Neuron (in vitro differentiated cells): Measurements from ENCODE around the gene S100A14.
A peak's percentile ranks its signal among the peaks of the same experiment; 100 is the strongest.

Experiments used
- H2AFZ ChIP-seq: one replicate; pipeline ENCODE4 v1.6.1; 2013; ENCODE audit warnings: low read depth, mild to moderate bottlenecking, inconsistent platforms, low read length, moderate library complexity
- H3K27me3 ChIP-seq: one replicate; pipeline ENCODE4 v1.6.1; 2013; ENCODE audit warnings: low read length; ENCODE audit not compliant: insufficient read depth
- H3K36me3 ChIP-seq: one replicate; pipeline ENCODE4 v1.6.1; 2013; ENCODE audit warnings: low read length; ENCODE audit not compliant: insufficient read depth
- H3K4me1 ChIP-seq: one replicate; pipeline ENCODE4 v1.6.1; 2013; ENCODE audit warnings: low read length; ENCODE audit not compliant: insufficient read depth
- H3K4me3 ChIP-seq: 2 replicates; pipeline ENCODE4 v1.5.1; 2013; ENCODE audit warnings: mild to moderate bottlenecking, low read length, moderate library complexity
- H3K9me3 ChIP-seq: one replicate; pipeline ENCODE4 v1.6.1; 2013; ENCODE audit warnings: low read length

S100A14 gene

GRCh38 chr1:153619171-153619570 is 3.0 kb upstream of the S100A14 start:
- Histone ChIP-seq H3K4me1 (no peaks in the 10 kb centered on the region), H2AFZ (no peak overlapping the region), H3K27me3 (no peaks in the 10 kb centered on the region), H3K4me3 (no peak overlapping the region), H3K36me3 (peaks cover 12% of the 10 kb centered on the region), H3K9me3 (peaks cover 8% of the 10 kb centered on the region)

DNA sequence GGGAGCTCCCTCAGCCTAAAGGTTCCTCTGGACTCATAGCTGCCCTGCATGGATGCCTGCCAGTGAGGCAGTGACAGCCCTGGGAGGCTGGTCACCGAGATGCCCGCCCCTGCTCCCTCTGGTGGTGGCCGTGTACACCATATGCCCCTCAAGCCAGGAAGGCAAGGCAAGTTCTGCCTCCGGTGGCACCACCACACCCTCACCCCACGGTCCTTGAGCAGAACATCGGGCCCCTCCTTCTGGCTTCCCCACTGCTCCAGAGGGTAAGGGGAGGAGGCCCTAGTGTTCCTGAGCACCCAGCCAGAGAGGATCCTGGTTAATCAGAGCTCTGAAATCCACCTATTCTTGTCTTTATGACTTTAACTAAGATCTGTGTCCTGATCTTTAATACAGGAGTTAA is 1.5 kb upstream of the S100A14 start:
- peaks cover 12% of the 10 kb centered on the region for H3K36me3 ChIP-seq
- H3K4me3 ChIP-seq = no peak overlapping the region
- no peaks in the 10 kb centered on the region for H3K27me3 ChIP-seq
- H3K4me1 ChIP-seq = peaks cover 2% of the 10 kb centered on the region
- peaks cover 8% of the 10 kb centered on the region for H3K9me3 ChIP-seq
- no peak overlapping the region for H2AFZ ChIP-seq

DNA sequence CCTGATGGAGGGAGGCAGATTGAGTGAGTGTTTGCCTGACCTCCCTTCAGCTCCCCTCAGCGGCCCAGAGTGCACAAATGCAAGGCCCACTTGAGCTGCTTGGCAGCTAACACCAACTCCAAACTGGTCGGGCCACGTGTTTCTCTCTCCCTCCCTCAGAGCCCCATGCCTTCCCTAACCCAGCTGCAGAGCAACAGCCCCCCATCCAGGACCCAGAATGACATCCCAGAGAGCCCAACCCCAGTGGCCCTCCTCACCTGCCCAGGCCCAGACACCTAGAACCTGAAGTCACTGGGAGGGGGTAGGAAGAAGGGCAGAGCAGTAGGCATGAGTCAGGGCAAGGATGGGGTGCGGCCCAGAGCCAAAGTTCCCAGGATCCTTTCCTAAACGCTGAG is 789 bp upstream of the S100A14 start:
- H3K27me3 ChIP-seq = no peaks in the 10 kb centered on the region
- H3K4me1 ChIP-seq = peaks cover 8% of the 10 kb centered on the region
- no peak overlapping the region for H2AFZ ChIP-seq
- H3K36me3 ChIP-seq = peaks cover 12% of the 10 kb centered on the region
- H3K9me3 ChIP-seq = peaks cover 8% of the 10 kb centered on the region
- no peak overlapping the region for H3K4me3 ChIP-seq

DNA sequence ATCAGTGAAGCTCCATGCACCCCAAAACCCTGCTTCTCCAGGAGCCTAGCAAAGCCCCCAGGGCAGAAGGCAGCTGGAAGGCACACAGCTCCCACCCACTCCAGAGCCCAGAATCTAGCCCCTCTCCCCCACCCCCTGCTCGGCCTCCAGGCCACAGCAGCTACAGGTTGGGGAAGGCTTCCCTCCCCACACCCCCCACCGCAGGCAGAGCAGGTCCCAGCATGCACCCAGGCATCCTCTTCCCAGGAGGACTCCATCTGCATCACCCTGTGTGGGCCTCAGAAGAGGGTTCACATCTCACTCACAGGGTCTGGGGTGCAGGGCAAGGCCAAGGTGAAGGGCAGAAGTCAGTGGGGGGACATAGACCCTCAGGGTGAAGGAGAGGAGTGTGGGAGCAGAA is 719 bp downstream of the S100A14 start:
- Histone ChIP-seq H3K4me1 (peaks cover 11% of the 10 kb centered on the region), H2AFZ (no peak overlapping the region), H3K27me3 (no peaks in the 10 kb centered on the region), H3K36me3 (peaks cover 9% of the 10 kb centered on the region), H3K4me3 (no peak overlapping the region), H3K9me3 (peaks cover 4% of the 10 kb centered on the region)

GRCh38 chr1:153614906-153615305 is 1.2 kb downstream of the S100A14 start:
- no peaks in the 10 kb centered on the region for H3K27me3 ChIP-seq
- H3K36me3 ChIP-seq = peaks cover 8% of the 10 kb centered on the region
- H3K9me3 ChIP-seq = peaks cover 4% of the 10 kb centered on the region
- H3K4me1 ChIP-seq = peaks cover 11% of the 10 kb centered on the region
- H3K4me3 ChIP-seq = no peak overlapping the region
- H2AFZ ChIP-seq = no peak overlapping the region

DNA sequence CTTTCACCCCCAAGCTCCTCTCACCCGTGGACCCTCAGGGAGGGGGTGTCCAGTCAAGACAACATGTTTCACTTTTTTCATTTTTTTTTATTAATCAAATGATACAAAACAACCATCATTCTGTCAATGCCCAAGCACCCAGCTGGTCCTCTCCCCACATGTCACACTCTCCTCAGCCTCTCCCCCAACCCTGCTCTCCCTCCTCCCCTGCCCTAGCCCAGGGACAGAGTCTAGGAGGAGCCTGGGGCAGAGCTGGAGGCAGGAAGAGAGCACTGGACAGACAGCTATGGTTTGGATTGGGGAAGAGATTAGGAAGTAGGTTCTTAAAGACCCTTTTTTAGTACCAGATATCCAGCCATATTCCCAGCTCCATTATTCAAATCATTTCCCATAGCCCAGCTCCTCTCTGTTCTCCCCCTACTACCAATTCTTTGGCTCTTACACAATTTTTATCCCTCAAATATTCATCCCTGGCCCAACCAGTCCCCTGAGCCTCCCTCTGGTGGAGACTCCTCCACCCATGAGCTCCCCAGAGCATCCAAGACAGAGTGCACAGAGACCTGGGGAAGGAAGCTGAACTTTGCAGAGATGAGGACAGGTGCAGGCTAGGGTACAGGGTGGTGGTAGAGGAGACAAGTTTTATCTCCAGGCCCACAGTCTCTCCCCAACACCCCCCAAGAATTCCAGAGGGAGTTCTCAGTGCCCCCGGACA is 1.8 kb downstream of the S100A14 start:
- Histone ChIP-seq H3K4me3 (no peak overlapping the region), H3K36me3 (peaks cover 4% of the 10 kb centered on the region), H3K4me1 (peaks cover 15% of the 10 kb centered on the region), H2AFZ (no peak overlapping the region), H3K27me3 (no peaks in the 10 kb centered on the region), H3K9me3 (no peaks in the 10 kb centered on the region)

DNA sequence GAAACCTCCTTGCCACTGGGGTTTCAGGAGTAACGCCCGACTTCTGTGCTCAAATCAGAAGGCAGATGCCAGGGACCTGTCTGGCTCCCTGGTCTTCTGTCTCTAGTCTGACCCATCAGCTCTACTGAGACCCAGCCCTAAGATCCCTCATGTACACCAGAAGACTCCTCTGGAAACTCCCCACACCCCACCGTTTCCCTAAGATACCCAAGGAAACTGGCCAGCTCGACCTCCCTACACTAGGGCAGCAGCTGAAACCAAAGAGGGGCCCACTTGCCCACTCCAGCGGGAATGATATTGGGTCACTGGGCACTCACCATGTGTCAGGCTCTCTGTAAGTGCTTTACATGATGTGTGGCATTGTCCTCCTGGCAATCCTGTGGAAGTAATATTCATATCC is 2.7 kb downstream of the S100A14 start:
- Histone ChIP-seq H3K4me3 (no peak overlapping the region), H3K9me3 (no peaks in the 10 kb centered on the region), H2AFZ (no peak overlapping the region), H3K27me3 (no peaks in the 10 kb centered on the region), H3K4me1 (peaks cover 24% of the 10 kb centered on the region), H3K36me3 (no peaks in the 10 kb centered on the region)

- Histone ChIP-seq H3K4me1 (peaks cover 28% of the 10 kb centered on the region), H3K9me3 (no peaks in the 10 kb centered on the region), H3K36me3 (no peaks in the 10 kb centered on the region), H2AFZ (peak within 1 kb of the TSS; percentile 8), H3K27me3 (no peaks in the 10 kb centered on the region), H3K4me3 (peak within 1 kb of the TSS; percentile 13)
These were observed 3.3 kb downstream of the S100A14 start, which contains the start of gene S100A16 for GRCh38 chr1:153612755-153613331. Gene S100A16, minus strand, starts transcription at chr1:153613137. Its CDS starts 4,986 bp downstream, at chr1:153608151.

DNA sequence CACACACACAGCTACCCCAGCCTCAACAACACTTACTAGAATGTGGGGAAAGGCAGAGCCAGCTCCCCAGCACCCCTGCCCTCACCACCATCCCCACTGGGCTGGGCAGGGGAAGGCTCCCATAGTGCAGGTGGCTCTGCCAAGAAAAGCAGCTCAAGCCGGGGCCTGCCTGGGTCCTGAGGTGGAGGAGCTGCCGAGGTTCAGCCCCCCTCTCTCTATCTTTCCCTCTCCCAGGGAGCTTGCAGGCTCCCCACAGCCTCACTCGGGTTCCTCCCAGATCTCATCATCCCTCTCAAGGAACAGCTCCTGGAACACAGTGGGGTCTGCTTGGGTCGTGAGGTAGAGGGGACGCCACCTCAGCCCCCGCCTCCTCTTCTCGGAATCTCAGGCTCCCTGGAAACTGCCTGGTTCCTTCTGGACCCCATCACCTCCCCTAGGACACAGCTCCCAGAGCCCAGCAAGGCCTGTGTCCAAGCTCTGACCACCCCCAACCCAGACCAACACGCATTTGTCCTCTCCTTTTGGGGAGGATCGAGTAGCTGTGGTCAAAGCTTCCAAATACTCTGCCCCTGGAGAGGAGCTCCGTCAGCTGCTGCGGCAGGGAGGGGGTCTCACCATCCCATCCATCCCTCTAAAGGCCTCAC is 3.9 kb downstream of the S100A14 start:
- Histone ChIP-seq H3K4me3 (peak overlapping the region; percentile 13), H3K9me3 (no peaks in the 10 kb centered on the region), H3K36me3 (no peaks in the 10 kb centered on the region), H3K4me1 (peaks cover 28% of the 10 kb centered on the region), H2AFZ (peak overlapping the region; percentile 8), H3K27me3 (no peaks in the 10 kb centered on the region)

DNA sequence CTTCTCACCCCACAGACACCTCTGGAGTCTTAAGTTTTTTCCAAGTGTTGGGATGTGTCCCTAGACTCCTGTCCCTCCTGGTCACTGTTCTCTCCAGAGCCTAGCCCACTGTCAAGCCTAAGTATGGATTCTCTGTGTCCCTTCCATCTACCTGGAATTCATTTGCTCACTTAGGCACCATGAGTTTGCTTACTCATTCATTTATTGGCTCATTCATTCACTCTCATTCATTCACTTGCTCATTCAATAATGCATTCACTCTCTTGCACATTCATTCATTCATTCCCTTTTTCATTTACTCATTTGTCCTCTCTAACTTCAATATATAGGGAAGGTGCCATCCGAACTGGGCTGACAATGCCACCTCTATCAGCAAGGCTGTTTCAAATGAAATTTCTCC is 4.8 kb downstream of the S100A14 start:
- Histone ChIP-seq H2AFZ (no peak overlapping the region), H3K9me3 (no peaks in the 10 kb centered on the region), H3K4me3 (no peak overlapping the region), H3K4me1 (peaks cover 28% of the 10 kb centered on the region), H3K36me3 (no peaks in the 10 kb centered on the region), H3K27me3 (no peaks in the 10 kb centered on the region)

GRCh38 chr1:153610811-153611301 is 5.3 kb downstream of the S100A14 start:
- Histone ChIP-seq H3K9me3 (no peaks in the 10 kb centered on the region), H2AFZ (no peak overlapping the region), H3K36me3 (no peaks in the 10 kb centered on the region), H3K4me1 (peaks cover 28% of the 10 kb centered on the region), H3K27me3 (no peaks in the 10 kb centered on the region), H3K4me3 (no peak overlapping the region)

GRCh38 chr1:153610334-153610733 is 5.8 kb downstream of the S100A14 start:
- no peaks in the 10 kb centered on the region for H3K36me3 ChIP-seq
- no peak overlapping the region for H2AFZ ChIP-seq
- no peak overlapping the region for H3K4me3 ChIP-seq
- no peaks in the 10 kb centered on the region for H3K27me3 ChIP-seq
- H3K9me3 ChIP-seq = no peaks in the 10 kb centered on the region
- peaks cover 28% of the 10 kb centered on the region for H3K4me1 ChIP-seq

DNA sequence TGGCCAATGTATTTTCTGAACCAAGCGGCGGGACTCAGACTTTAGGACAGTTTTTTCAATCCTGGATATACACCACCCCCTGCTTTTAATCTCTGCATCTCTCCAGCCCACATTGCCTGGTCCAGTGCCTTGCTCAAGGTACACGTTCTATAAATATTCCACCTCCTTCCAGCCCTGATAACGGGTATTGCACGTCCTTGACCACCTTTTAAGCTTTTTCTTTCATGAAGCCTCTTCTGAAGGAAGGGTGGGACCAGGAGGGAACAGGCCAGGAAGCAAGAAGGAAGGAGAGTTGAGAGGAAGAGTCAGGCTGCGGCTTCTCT is 6.6 kb downstream of the S100A14 start:
- peaks cover 28% of the 10 kb centered on the region for H3K4me1 ChIP-seq
- H3K4me3 ChIP-seq = no peak overlapping the region
- no peaks in the 10 kb centered on the region for H3K27me3 ChIP-seq
- no peaks in the 10 kb centered on the region for H3K36me3 ChIP-seq
- H2AFZ ChIP-seq = no peak overlapping the region
- H3K9me3 ChIP-seq = no peaks in the 10 kb centered on the region
